DMS153 (cell line): ENCODE data around the gene TUBB.
A peak's percentile ranks its signal among the peaks of the same experiment; 100 is the strongest.
"Not testable (repeated sequence)": the region's sequence is repeated elsewhere in the genome, so short reads cannot be mapped to it uniquely, and the experiment has no call there.

Experiments
- DNase-seq: peaks from one replicate; lab custom pipeline; 2025; lab: John Stamatoyannopoulos, UW

The TUBB gene

GRCh38 chr6:30719356-30719755, 796 bp upstream of the TUBB start:
- no peak for DNase-seq

DNA sequence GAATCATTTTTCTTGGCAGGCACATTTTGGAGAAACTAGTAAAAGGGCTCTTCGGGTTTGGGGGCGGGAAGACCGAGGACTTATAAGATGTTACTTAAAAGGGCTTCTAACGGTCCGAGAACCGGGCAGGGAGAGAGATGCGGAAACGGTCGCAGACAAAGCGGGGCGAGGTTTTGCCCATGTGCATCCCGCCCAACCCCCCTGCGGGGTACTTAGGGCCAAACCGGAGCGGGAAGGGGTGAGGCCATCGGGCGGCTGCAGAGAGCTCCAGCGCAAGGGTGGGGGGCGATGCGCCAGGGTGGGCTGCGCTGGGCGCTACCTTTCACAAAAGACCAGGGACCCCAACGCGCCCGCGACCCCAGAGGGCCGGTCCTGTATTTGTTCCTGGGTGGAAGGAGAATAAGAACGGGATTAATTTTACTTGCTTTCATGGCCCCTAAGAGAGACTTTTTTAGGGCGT, 616 bp downstream of the TUBB start:
- peak; percentile 51 for DNase-seq

- peak; percentile 74 for DNase-seq
Measured at GRCh38 chr6:30721198-30722024, 1.3 kb downstream of the TUBB start.

GRCh38 chr6:30722025-30722279, 1.8 kb downstream of the TUBB start:
- DNase-seq, result not testable (repeated sequence)

GRCh38 chr6:30722280-30723112, 2.3 kb downstream of the TUBB start:
- peak; percentile 73 for DNase-seq

- not testable (repeated sequence) for DNase-seq
Measured at GRCh38 chr6:30723159-30723842, 3.1 kb downstream of the TUBB start.

DNA sequence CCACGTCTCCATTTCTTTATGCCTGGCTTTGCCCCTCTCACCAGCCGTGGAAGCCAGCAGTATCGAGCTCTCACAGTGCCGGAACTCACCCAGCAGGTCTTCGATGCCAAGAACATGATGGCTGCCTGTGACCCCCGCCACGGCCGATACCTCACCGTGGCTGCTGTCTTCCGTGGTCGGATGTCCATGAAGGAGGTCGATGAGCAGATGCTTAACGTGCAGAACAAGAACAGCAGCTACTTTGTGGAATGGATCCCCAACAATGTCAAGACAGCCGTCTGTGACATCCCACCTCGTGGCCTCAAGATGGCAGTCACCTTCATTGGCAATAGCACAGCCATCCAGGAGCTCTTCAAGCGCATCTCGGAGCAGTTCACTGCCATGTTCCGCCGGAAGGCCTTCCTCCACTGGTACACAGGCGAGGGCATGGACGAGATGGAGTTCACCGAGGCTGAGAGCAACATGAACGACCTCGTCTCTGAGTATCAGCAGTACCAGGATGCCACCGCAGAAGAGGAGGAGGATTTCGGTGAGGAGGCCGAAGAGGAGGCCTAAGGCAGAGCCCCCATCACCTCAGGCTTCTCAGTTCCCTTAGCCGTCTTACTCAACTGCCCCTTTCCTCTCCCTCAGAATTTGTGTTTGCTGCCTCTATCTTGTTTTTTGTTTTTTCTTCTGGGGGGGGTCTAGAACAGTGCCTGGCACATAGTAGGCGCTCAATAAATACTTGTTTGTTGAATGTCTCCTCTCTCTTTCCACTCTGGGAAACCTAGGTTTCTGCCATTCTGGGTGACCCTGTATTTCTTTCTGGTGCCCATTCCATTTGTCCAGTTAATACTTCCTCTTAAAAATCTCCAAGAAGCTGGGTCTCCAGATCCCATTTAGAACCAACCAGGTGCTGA, 3.9 kb downstream of the TUBB start:
- DNase-seq, result not testable (repeated sequence)

DNA sequence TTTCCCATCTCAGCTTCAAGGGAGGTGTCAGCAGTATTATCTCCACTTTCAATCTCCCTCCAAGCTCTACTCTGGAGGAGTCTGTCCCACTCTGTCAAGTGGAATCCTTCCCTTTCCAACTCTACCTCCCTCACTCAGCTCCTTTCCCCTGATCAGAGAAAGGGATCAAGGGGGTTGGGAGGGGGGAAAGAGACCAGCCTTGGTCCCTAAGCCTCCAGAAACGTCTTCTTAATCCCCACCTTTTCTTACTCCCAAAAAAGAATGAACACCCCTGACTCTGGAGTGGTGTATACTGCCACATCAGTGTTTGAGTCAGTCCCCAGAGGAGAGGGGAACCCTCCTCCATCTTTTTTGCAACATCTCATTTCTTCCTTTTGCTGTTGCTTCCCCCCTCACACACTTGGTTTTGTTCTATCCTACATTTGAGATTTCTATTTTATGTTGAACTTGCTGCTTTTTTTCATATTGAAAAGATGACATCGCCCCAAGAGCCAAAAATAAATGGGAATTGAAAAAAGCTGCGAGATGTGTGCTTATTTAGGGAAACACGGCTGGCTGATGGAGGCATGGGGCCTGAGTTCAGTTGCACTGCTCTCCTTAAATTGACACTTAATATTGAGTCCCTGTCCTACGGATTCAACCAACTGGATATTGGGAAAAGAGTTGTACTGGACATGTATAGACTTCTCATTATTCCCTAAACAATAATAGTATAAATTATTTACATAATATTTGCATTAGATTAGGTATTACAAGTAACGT, 4.9 kb downstream of the TUBB start:
- DNase-seq, result no peak

- no peak for DNase-seq
Measured at GRCh38 chr6:30725713-30726505, 5.8 kb downstream of the TUBB start.

- DNase-seq, result no peak
Measured at GRCh38 chr6:30726506-30727413, 6.6 kb downstream of the TUBB start.

DNA sequence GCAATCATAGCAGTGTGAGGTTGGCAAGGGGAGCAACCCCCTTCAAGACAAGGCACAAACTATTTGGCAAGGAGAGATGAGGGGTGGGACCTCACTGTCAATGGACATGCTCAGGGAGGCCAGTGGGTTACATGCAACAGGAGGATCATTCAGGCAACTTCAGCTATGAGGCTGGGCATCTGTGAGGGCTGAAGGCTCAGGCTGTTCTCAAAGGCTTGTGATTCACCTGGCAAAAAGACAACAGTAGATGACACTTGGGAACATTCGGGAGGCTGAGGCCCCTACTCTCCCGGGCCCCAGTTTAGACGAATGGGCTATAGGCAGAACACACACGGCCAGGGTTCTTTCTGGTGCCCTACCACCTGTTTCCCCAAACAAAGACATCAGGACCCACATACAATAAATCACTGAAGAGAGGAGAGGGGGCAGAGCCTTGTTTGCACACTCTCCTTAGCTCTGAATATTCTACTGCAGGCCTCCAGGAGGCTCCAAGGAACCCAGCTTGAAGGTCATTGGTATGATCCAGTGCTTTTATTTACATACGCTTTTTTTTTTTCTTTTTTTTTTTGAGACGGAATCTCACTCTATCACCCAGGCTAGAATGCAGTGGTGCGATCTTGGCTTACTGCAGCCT, 7.9 kb downstream of the TUBB start:
- no peak for DNase-seq

GRCh38 chr6:30730601-30731435, 10.7 kb downstream of the TUBB start:
- DNase-seq, result peak; percentile 80

- no peak for DNase-seq
Measured at GRCh38 chr6:30732237-30732943, 12.2 kb downstream of the TUBB start.

GRCh38 chr6:30735668-30736314, 15.6 kb downstream of the TUBB start:
- no peak for DNase-seq

DNA sequence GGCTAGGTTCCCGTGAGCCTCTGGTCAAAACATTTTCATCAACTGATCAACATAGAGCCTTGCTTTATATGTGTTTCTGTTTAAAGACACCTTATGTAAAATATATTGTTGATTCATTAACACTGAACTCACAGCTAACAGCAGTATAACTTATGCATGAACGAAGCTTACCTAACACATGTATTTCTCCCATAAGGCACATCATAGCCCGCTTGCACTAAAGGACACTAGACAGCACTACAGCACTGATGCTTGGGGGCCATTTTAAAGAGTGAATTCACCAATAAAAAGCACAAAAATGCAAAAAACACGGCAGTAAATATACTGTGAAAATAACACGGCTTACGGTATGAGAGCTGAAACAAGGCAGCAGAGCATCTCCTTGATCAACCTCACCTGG, 18.4 kb downstream of the TUBB start:
- DNase-seq, result no peak

DNA sequence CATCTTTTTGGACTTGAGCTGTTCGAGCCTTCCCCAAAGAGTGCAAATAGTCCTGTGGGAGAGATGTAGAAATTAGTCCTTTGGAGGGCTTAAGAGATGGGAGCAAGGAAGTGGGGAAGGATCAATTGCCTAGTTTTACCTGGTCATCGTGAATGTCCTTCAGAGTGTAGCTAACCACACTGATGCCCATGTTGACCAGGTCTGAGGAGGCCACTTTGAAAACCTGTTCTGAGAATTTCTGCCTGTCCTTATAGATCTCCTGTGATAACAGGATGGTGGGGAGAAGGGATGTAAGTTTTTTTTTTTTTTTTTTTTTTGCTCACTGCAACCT, 20.4 kb downstream of the TUBB start:
- no peak for DNase-seq
